SK-N-SH treated with all-trans-retinoic acid at 6 μM for 48 hours (cell line): Measurements from ENCODE around the gene ZBTB47.

ENCODE experiments used
- ISL1 ChIP-seq: fragments of 250-450 bp; sonication (Bioruptor Pico); IDR thresholded peaks from 2 replicates; pipeline ENCODE4 v2.1.2; 2022; ENCODE audit warnings: mild to moderate bottlenecking, moderate library complexity
- PPARA ChIP-seq: fragments of 250-450 bp; sonication (Bioruptor Pico); IDR thresholded peaks from 2 replicates; pipeline ENCODE4 v1.5.0; 2020; ENCODE audit warnings: mild to moderate bottlenecking, borderline replicate concordance
- TOX ChIP-seq: fragments of 250-450 bp; sonication (Bioruptor Pico); IDR thresholded peaks from 2 replicates; pipeline ENCODE4 v1.8.0; 2021; ENCODE audit warnings: mild to moderate bottlenecking, moderate library complexity, borderline replicate concordance
- ZNF565 ChIP-seq: fragments of 450-650 bp; formaldehyde crosslinking; conservative IDR thresholded peaks from 2 replicates; pipeline ENCODE4 v1.5.0; 2020; ENCODE audit warnings: low read depth, mild to moderate bottlenecking, moderate library complexity
- TF ChIP-seq, protein P1 (sequence below): fragments of 250-450 bp; sonication (Bioruptor Pico); IDR thresholded peaks from 2 replicates; pipeline ENCODE4 v1.5.1; 2020; ENCODE audit warnings: low read depth, mild to moderate bottlenecking, moderate library complexity
- TF ChIP-seq, protein P2 (sequence below): fragments of 250-450 bp; sonication (Bioruptor Pico); IDR thresholded peaks from 2 replicates; pipeline ENCODE4 v1.5.1; 2021; ENCODE audit warnings: mild to moderate bottlenecking, moderate library complexity

DNA sequence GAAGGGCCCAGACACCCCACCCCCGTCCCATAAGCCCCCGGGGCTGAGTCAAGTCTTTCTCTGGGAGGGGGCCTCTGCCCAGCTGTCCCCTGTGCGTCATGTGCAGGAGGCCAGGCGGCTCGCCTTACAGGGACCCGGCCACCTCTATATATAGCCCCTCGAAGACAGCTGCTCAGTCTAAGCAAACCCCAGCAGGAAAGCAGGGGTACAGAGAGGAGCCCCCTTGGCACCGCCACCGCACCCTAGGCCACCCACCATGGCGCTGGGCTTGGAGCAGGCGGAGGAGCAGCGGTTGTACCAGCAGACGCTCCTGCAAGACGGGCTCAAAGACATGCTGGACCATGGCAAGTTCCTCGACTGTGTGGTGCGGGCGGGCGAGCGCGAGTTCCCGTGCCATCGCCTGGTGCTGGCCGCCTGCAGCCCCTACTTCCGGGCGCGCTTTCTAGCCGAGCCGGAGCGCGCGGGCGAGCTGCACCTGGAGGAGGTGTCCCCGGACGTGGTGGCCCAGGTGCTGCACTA lies 31.9 kb downstream of the ZBTB47 start, which contains the start of gene KLHL40:
- TF ChIP-seq, protein P1, sequence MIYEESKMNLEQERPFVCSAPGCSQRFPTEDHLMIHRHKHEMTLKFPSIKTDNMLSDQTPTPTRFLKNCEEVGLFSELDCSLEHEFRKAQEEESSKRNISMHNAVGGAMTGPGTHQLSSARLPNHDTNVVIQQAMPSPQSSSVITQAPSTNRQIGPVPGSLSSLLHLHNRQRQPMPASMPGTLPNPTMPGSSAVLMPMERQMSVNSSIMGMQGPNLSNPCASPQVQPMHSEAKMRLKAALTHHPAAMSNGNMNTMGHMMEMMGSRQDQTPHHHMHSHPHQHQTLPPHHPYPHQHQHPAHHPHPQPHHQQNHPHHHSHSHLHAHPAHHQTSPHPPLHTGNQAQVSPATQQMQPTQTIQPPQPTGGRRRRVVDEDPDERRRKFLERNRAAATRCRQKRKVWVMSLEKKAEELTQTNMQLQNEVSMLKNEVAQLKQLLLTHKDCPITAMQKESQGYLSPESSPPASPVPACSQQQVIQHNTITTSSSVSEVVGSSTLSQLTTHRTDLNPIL (CRISPR knock-in tag), result no peak
- no peak for TF ChIP-seq ZNF565
- no peak for TF ChIP-seq ISL1 (CRISPR knock-in tag)
- TF ChIP-seq TOX (CRISPR knock-in tag), result no peak
- TF ChIP-seq, protein P2, sequence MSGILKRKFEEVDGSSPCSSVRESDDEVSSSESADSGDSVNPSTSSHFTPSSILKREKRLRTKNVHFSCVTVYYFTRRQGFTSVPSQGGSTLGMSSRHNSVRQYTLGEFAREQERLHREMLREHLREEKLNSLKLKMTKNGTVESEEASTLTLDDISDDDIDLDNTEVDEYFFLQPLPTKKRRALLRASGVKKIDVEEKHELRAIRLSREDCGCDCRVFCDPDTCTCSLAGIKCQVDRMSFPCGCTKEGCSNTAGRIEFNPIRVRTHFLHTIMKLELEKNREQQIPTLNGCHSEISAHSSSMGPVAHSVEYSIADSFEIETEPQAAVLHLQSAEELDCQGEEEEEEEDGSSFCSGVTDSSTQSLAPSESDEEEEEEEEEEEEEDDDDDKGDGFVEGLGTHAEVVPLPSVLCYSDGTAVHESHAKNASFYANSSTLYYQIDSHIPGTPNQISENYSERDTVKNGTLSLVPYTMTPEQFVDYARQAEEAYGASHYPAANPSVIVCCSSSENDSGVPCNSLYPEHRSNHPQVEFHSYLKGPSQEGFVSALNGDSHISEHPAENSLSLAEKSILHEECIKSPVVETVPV (CRISPR knock-in tag), result no peak
- no peak for TF ChIP-seq PPARA (CRISPR knock-in tag)
